PFSK-1 (cell line): ENCODE data around the gene APBB2.
A peak's percentile ranks its signal among the peaks of the same experiment; 100 is the strongest.

Source experiments
- FOXP2 ChIP-seq: optimal IDR thresholded peaks from 2 replicates; pipeline ENCODE3; 2011; ENCODE audit warnings: borderline replicate concordance, control low read depth, inconsistent platforms; ENCODE audit not compliant: insufficient read depth; ENCODE audit errors: extremely low read length, extremely low read depth
- POLR2AphosphoS5 ChIP-seq: IDR thresholded peaks from 2 replicates; pipeline ENCODE4 v1.6.1; 2012; ENCODE audit warnings: low read depth, mild to moderate bottlenecking, control low read depth, low read length, moderate library complexity
- REST ChIP-seq, 2 experiments: IDR thresholded peaks; 2 replicates each; pipeline versions ENCODE4 v1.6.1 to v1.8.0; 2011 to 2012; ENCODE audit warnings: low read depth in 2 of 2, low read length in 2 of 2, control low read depth in 1 of 2, inconsistent platforms in 1 of 2, mild to moderate bottlenecking in 1 of 2, moderate library complexity in 1 of 2; ENCODE audit not compliant: insufficient read depth in 1 of 2
- SIN3A ChIP-seq: IDR thresholded peaks from 2 replicates; pipeline ENCODE4 v1.6.1; 2012; ENCODE audit warnings: mild to moderate bottlenecking, low read length, moderate library complexity, borderline replicate concordance; ENCODE audit not compliant: insufficient read depth
- TAF1 ChIP-seq: IDR thresholded peaks from 2 replicates; pipeline ENCODE4 v1.6.1; 2012; ENCODE audit warnings: low read length, control low read depth, borderline replicate concordance; ENCODE audit not compliant: insufficient read depth

GRCh38 chr4:41178372-41179370, 35.7 kb downstream of the APBB2 start:
- TF ChIP-seq SIN3A (peak; percentile 15; the same call in 1 of the 2 replicates), TAF1 (no peak), POLR2AphosphoS5 (no peak; the same call in 1 of the 2 replicates), REST (IDR thresholded peaks at IDR 0.05; ENCODE audit: insufficient read depth in 1 of 2, low read depth in 2 of 2, low read length in 2 of 2) (no peak), FOXP2 (no peak)
